K562 (cell line): Measurements from ENCODE around the gene THOP1. TPM values are rescaled to one million over a fixed set of nuclear protein-coding genes. Genes with fewer than 3 reads are reported as not detected.
A peak's percentile ranks its signal among the peaks of the same experiment; 100 is the strongest.

Experiments used
- ADNP ChIP-seq: fragments of 200-800 bp; sonication (Bioruptor generic); IDR thresholded peaks from 2 replicates; pipeline ENCODE4 v1.6.1; 2016; ENCODE audit warnings: missing genetic modification characterization, missing compliant biosample characterization
- ARID4B ChIP-seq: sonication (generic); formaldehyde crosslinking; IDR thresholded peaks from 2 replicates; pipeline ENCODE4 v1.8.0; 2022; ENCODE audit warnings: mild to moderate bottlenecking, missing genetic modification reagents
- CEBPG ChIP-seq, 3 experiments: fragments of 200-800 bp in 1 of 3; sonication (Bioruptor generic) in 1 of 3; sonication (generic) in 1 of 3; formaldehyde crosslinking in 1 of 3; IDR thresholded peaks in 2 of 3; conservative IDR thresholded peaks in 1 of 3; 2 replicates each; pipeline versions ENCODE4 v1.6.1 to v1.8.0; 2016 to 2022; ENCODE audit warnings: missing compliant biosample characterization in 2 of 3, missing genetic modification characterization in 2 of 3, mild to moderate bottlenecking in 1 of 3, missing genetic modification reagents in 1 of 3
- E2F8 ChIP-seq: fragments of 450-650 bp; IDR thresholded peaks from 2 replicates; pipeline ENCODE4 v1.7.1; 2018; ENCODE audit warnings: mild to moderate bottlenecking, low read depth; ENCODE audit not compliant: partially characterized antibody
- HMG20A ChIP-seq: fragments of 450-650 bp; formaldehyde crosslinking; conservative IDR thresholded peaks from 2 replicates; pipeline ENCODE4 v1.4.0; 2020; ENCODE audit warnings: mild to moderate bottlenecking, mixed read lengths
- KLF10 ChIP-seq: fragments of 250-450 bp; sonication (Bioruptor Pico); IDR thresholded peaks from 2 replicates; pipeline ENCODE4 v1.6.1; 2021; ENCODE audit warnings: matching md5 sums
- NR2C2 ChIP-seq, 2 experiments: fragments of 200-800 bp in 1 of 2; sonication (Bioruptor generic) in 1 of 2; sonication (generic) in 1 of 2; formaldehyde crosslinking in 1 of 2; IDR thresholded peaks; 2 replicates each; pipeline versions ENCODE4 v1.6.1 to v1.8.0; 2016 to 2022; ENCODE audit warnings: mild to moderate bottlenecking in 1 of 2, missing compliant biosample characterization in 1 of 2, missing genetic modification characterization in 1 of 2, missing genetic modification reagents in 1 of 2
- XRCC4 ChIP-seq: IDR thresholded peaks from one replicate; pipeline ENCODE4 v1.6.1; 2011; ENCODE audit not compliant: insufficient read depth, insufficient read length; ENCODE audit errors: extremely low read depth
- ZMIZ1 ChIP-seq, 2 experiments: fragments of 150-350 bp in 1 of 2; IDR thresholded peaks; 2 replicates each; pipeline ENCODE4 v1.6.1; 2012 to 2016; ENCODE audit warnings: low read depth in 2 of 2, low read length in 2 of 2, mild to moderate bottlenecking in 1 of 2, moderate library complexity in 1 of 2
- ZNF140 ChIP-seq: fragments of 250-450 bp; sonication (Bioruptor Pico); IDR thresholded peaks from 2 replicates; pipeline ENCODE4 v1.8.0; 2021; ENCODE audit warnings: moderate library complexity, mild to moderate bottlenecking, inconsistent platforms
- ZNF449 ChIP-seq: fragments of 250-450 bp; sonication (Bioruptor Pico); IDR thresholded peaks from 2 replicates; pipeline ENCODE4 v1.8.0; 2022; ENCODE audit warnings: moderate library complexity, mild to moderate bottlenecking, inconsistent platforms
- ZNF644 ChIP-seq: fragments of 200-800 bp; sonication (Bioruptor generic); IDR thresholded peaks from 2 replicates; pipeline ENCODE4 v1.6.1; 2016; ENCODE audit warnings: low read depth, missing genetic modification characterization, missing compliant biosample characterization
- polyA plus RNA-seq, 8 experiments: library from polyadenylated mRNA; depleted of rRNA in 4 of 8; stranded (reverse) in 5 of 8; unstranded in 3 of 8; fragments of >200 nt; fragmentation: Nextera tagmentation in 2 of 8; fragmentation: Illumina TruSeq in 1 of 8; extraction: Ambion mirVana in 2 of 8; extraction: Trizol in 1 of 8; gene quantifications; 2 replicates each; pipeline versions ENCODE4 v1.2.1 to v1.2.3, GENCODE V29; 2011 to 2014; ENCODE audit warnings: inconsistent platforms in 1 of 8, missing spikeins in 1 of 8
- total RNA-seq, 7 experiments: library from RNA; depleted of rRNA in 6 of 7; stranded (reverse); fragments of >200 nt in 6 of 7; fragmentation: Illumina TruSeq in 2 of 7; extraction: Trizol in 2 of 7; gene quantifications; 2 replicates each; pipeline versions ENCODE4 v1.2.1 to v1.2.3, GENCODE V29; 2011 to 2021; ENCODE audit warnings: low replicate concordance in 1 of 7

THOP1 gene
- total and polyA plus RNA-seq, 9 of the 15 experiments (the other 6 are each of a cell fraction or from before 2014, with no cell fraction given), result 1.3 to 255 (median 96.1) TPM

- TF ChIP-seq KLF10 (CRISPR knock-in tag), result no peak
- TF ChIP-seq NR2C2 (CRISPR knock-in tag; IDR thresholded peaks at IDR 0.05), result peak; percentile 80
- TF ChIP-seq NR2C2 (tag; IDR thresholded peaks at IDR 0.05), result peak; percentile 16; the same call in 1 of the 2 replicates
- TF ChIP-seq ADNP (tag), result no peak; the same call in 1 of the 2 replicates
- TF ChIP-seq XRCC4, result no peak
- peak; percentile 40; the same call in 1 of the 2 replicates for TF ChIP-seq CEBPG (CRISPR knock-in tag; IDR thresholded peaks at IDR 0.05)
- TF ChIP-seq CEBPG (tag; conservative IDR thresholded peaks at IDR 0.05 in 1 of 2, IDR thresholded peaks at IDR 0.05 in 1 of 2), result no peak
- TF ChIP-seq ZMIZ1 (IDR thresholded peaks at IDR 0.05; ENCODE audit: low read depth in 2 of 2, low read length in 2 of 2), result peak in 1 of 2 experiments; percentile 67; a peak in 1 of 4 replicates
- TF ChIP-seq ZNF140 (CRISPR knock-in tag), result no peak
- TF ChIP-seq ZNF644, result peak; percentile 85
- TF ChIP-seq ZNF449 (CRISPR knock-in tag), result peak; percentile 45; the same call in 1 of the 2 replicates
- peak; percentile 83 for TF ChIP-seq E2F8
- TF ChIP-seq ARID4B (CRISPR knock-in tag), result peak; percentile 99
- no peak for TF ChIP-seq HMG20A (CRISPR knock-in tag)
Measured at GRCh38 chr19:2739602-2740313, 45.5 kb upstream of the THOP1 start, which contains the start of gene SLC39A3 (continued).
